K562 (cell line): ENCODE data around the gene UBXN2A. TPM values are rescaled to one million over a fixed set of nuclear protein-coding genes. Genes with fewer than 3 reads are reported as not detected.
A peak's percentile ranks its signal among the peaks of the same experiment; 100 is the strongest.

Experiments used
- ATAC-seq: fragments of 200-7000 bp; cut with Tn5 transposase; 3 replicates; pipeline ENCODE4 v1.9.1; 2020; ENCODE audit warnings: moderate library complexity
- BruUV-seq: library from RNA; stranded (reverse); fragments of 400-500 nt; replicated peaks from 2 replicates; lab custom pipeline; 2021; lab: Mats Ljungman, UMichigan
- CTCF ChIA-PET: fragments of 300-600 bp; formaldehyde crosslinking; extraction: SDS; loops from one replicate; lab custom pipeline; 2021; ENCODE audit warnings: low intra/inter-chr PET ratio; lab: Yijun Ruan, JAX
- POLR2A ChIA-PET: fragments of 300-600, 350-650 bp; sonication (Branson Sonifier 250); formaldehyde crosslinking; extraction: SDS; loops from one replicate; lab custom pipeline; 2021; ENCODE audit warnings: antibody characterized with exemption, inconsistent platforms; lab: Yijun Ruan, JAX
- DNase-seq, 4 experiments: peaks; one replicate each; pipeline versions ENCODE4 v3.0.0 to v3.0.0-alpha.2; 2011 to 2018; ENCODE audit warnings: low spot score in 3 of 4, mixed read lengths in 3 of 4; ENCODE audit errors: extremely low read depth in 1 of 4
- FAIRE-seq: peaks from 2 replicates; lab custom pipeline; 2011; peaks lifted over from hg19 to GRCh38; lab: Jason Lieb, UNC
- H2AFZ ChIP-seq: 2 replicates; pipeline ENCODE4 v1.6.0; 2011; ENCODE audit warnings: low read depth, low read length, control low read depth, inconsistent platforms
- H3K27ac ChIP-seq: fragments of 200-600 bp; 3 replicates; pipeline ENCODE4 v1.8.0; 2011; ENCODE audit warnings: low read depth, mild to moderate bottlenecking, control low read depth, inconsistent platforms, low read length, moderate library complexity, mixed read lengths; ENCODE audit errors: extremely low read depth
- H3K27me3 ChIP-seq, 2 experiments: fragments of 300-600 bp in 1 of 2; 2 replicates in 1 of 2; 3 replicates in 1 of 2; pipeline versions ENCODE4 v1.6.0 to v1.8.0; 2011; ENCODE audit warnings: inconsistent platforms in 2 of 2, low read length in 2 of 2, mild to moderate bottlenecking in 1 of 2, mixed read lengths in 1 of 2, moderate library complexity in 1 of 2; ENCODE audit not compliant: control insufficient read depth in 2 of 2, insufficient read depth in 2 of 2
- H3K36me3 ChIP-seq: fragments of 300-600 bp; 3 replicates; pipeline ENCODE4 v1.8.0; 2011; ENCODE audit warnings: mild to moderate bottlenecking, low read length, inconsistent platforms; ENCODE audit not compliant: control insufficient read depth, insufficient read depth
- H3K4me1 ChIP-seq, 2 experiments: fragments of 200-600 bp in 1 of 2; replicated peaks in 1 of 2; 2 replicates in 1 of 2; 3 replicates in 1 of 2; pipeline versions ENCODE4 v1.5.1 to v1.8.0; 2011; ENCODE audit warnings: inconsistent platforms in 2 of 2, low read length in 2 of 2, mild to moderate bottlenecking in 1 of 2, mixed read lengths in 1 of 2, moderate library complexity in 1 of 2; ENCODE audit not compliant: control insufficient read depth in 2 of 2, insufficient read depth in 2 of 2
- H3K4me2 ChIP-seq: 2 replicates; pipeline ENCODE4 v1.6.1; 2011; ENCODE audit warnings: low read length, control low read depth, inconsistent platforms, mixed read lengths; ENCODE audit not compliant: insufficient read depth
- H3K4me3 ChIP-seq: fragments of 200-600 bp; sonication (generic), shearing (Covaris generic); 2 replicates; pipeline ENCODE4 v1.5.1; 2016; ENCODE audit warnings: control low read depth, inconsistent platforms
- H3K79me2 ChIP-seq: fragments of 200-600 bp; 3 replicates; pipeline ENCODE4 v1.8.0; 2011; ENCODE audit warnings: low read length, inconsistent platforms; ENCODE audit not compliant: control insufficient read depth, insufficient read depth
- H3K9ac ChIP-seq, 2 experiments: 2 replicates each; pipeline versions ENCODE4 v1.6.0 to v1.6.1; 2011; ENCODE audit warnings: low read depth in 2 of 2, low read length in 2 of 2, control low read depth in 1 of 2, inconsistent platforms in 1 of 2, mild to moderate bottlenecking in 1 of 2, mixed read lengths in 1 of 2; ENCODE audit not compliant: insufficient read depth in 1 of 2
- H3K9me1 ChIP-seq: one replicate; pipeline ENCODE4 v1.6.0; 2011; ENCODE audit warnings: inconsistent platforms, mild to moderate bottlenecking, low read length, moderate library complexity; ENCODE audit not compliant: control insufficient read depth, insufficient read depth
- H3K9me3 ChIP-seq: replicated peaks from 2 replicates; pipeline ENCODE4 v1.5.1; 2011; ENCODE audit warnings: low read depth, low read length, inconsistent platforms; ENCODE audit not compliant: control insufficient read depth, insufficient read depth
- H4K20me1 ChIP-seq: replicated peaks from 2 replicates; pipeline ENCODE4 v1.6.1; 2011; ENCODE audit warnings: low read length, inconsistent platforms, mixed read lengths; ENCODE audit not compliant: control insufficient read depth, insufficient read depth
- ARID1B ChIP-seq: fragments of 450-650 bp; IDR thresholded peaks from 2 replicates; pipeline ENCODE4 v1.6.1; 2016; ENCODE audit warnings: antibody characterized with exemption, mild to moderate bottlenecking, inconsistent platforms
- CBFA2T2 ChIP-seq: fragments of 450-650 bp; conservative IDR thresholded peaks from 2 replicates; pipeline ENCODE4 v1.6.1; 2017; ENCODE audit warnings: mild to moderate bottlenecking
- CBFA2T3 ChIP-seq: fragments of 450-650 bp; IDR thresholded peaks from 2 replicates; pipeline ENCODE4 v1.6.1; 2017
- DPF2 ChIP-seq: fragments of 450-650 bp; IDR thresholded peaks from 2 replicates; pipeline ENCODE4 v1.6.1; 2016
- HDGF ChIP-seq: fragments of 450-650 bp; IDR thresholded peaks from 2 replicates; pipeline ENCODE4 v1.6.1; 2016
- HMGN3 ChIP-seq: IDR thresholded peaks from 2 replicates; pipeline ENCODE4 v1.6.1; 2011; ENCODE audit warnings: borderline replicate concordance, low read depth, mild to moderate bottlenecking, mixed read lengths, low read length; ENCODE audit not compliant: insufficient read length; ENCODE audit errors: extremely low read depth
- POLR2B ChIP-seq: fragments of 450-650 bp; IDR thresholded peaks from 2 replicates; pipeline ENCODE4 v1.6.1; 2018; ENCODE audit warnings: low read depth; ENCODE audit not compliant: partially characterized antibody
- POLR2H ChIP-seq: IDR thresholded peaks from 2 replicates; pipeline ENCODE4 v1.6.1; 2016; ENCODE audit warnings: missing genetic modification characterization, low read depth, mild to moderate bottlenecking, control low read depth, missing compliant biosample characterization, moderate library complexity
- RFX1 ChIP-seq: fragments of 450-650 bp; IDR thresholded peaks from 2 replicates; pipeline ENCODE4 v1.6.1; 2016; ENCODE audit warnings: mild to moderate bottlenecking, moderate library complexity
- RUNX1 ChIP-seq: sonication (generic); IDR thresholded peaks from 2 replicates; pipeline ENCODE4 v1.6.1; 2016; ENCODE audit warnings: antibody characterized with exemption, low read depth
- SMARCE1 ChIP-seq: fragments of 450-650 bp; IDR thresholded peaks from 2 replicates; pipeline ENCODE4 v1.7.1; 2016; ENCODE audit warnings: mild to moderate bottlenecking
- SREBF1 ChIP-seq: fragments of 150-350 bp; IDR thresholded peaks from 2 replicates; pipeline ENCODE4 v1.6.1; 2014; ENCODE audit warnings: antibody characterized with exemption, low read depth, low read length, borderline replicate concordance
- TAL1 ChIP-seq: fragments of 450-650 bp; IDR thresholded peaks from 2 replicates; pipeline ENCODE4 v1.6.1; 2016; ENCODE audit warnings: mild to moderate bottlenecking
- TCF3 ChIP-seq: sonication (generic); formaldehyde crosslinking; IDR thresholded peaks from 2 replicates; pipeline ENCODE4 v1.4.0; 2020; ENCODE audit warnings: mild to moderate bottlenecking, missing genetic modification reagents
- ZFP30 ChIP-seq: fragments of 250-450 bp; sonication (Bioruptor Pico); IDR thresholded peaks from 2 replicates; pipeline ENCODE4 v1.8.0; 2022; ENCODE audit warnings: moderate library complexity, mild to moderate bottlenecking, inconsistent platforms, borderline replicate concordance
- ZNF408 ChIP-seq: fragments of 250-450 bp; sonication (Bioruptor Pico); IDR thresholded peaks from 2 replicates; pipeline ENCODE4 v1.4.0; 2020; ENCODE audit warnings: low read depth, mild to moderate bottlenecking, moderate library complexity
- WGBS: fragments of 100-300 bp; shearing (Covaris generic); methylation state at CpG from one replicate; pipeline ENCODE4 v1.1.6; 2016; ENCODE audit warnings: low coverage, mixed read lengths; ENCODE audit not compliant: insufficient coverage; ENCODE audit errors: missing lambda C conversion rate; 5-methylcytosine and 5-hydroxymethylcytosine counted together
- in situ Hi-C: fragments of 300-500 bp; cut with MboI; formaldehyde crosslinking; loops from 4 replicates; pipeline ENCODE4 v1.15.0; 2018; ENCODE audit warnings: inconsistent platforms, mixed read lengths
- intact Hi-C: fragments of 100-400 bp; cut with micrococcal nuclease; formaldehyde crosslinking; loops from 2 replicates; pipeline ENCODE4 v1.14.2; 2022
- polyA plus RNA-seq, 8 experiments: library from polyadenylated mRNA; depleted of rRNA in 4 of 8; stranded (reverse) in 5 of 8; unstranded in 3 of 8; fragments of >200 nt; fragmentation: Nextera tagmentation in 2 of 8; fragmentation: Illumina TruSeq in 1 of 8; extraction: Ambion mirVana in 2 of 8; extraction: Trizol in 1 of 8; gene quantifications; 2 replicates each; pipeline versions ENCODE4 v1.2.1 to v1.2.3, GENCODE V29; 2011 to 2014; ENCODE audit warnings: inconsistent platforms in 1 of 8, missing spikeins in 1 of 8
- total RNA-seq, 7 experiments: library from RNA; depleted of rRNA in 6 of 7; stranded (reverse); fragments of >200 nt in 6 of 7; fragmentation: Illumina TruSeq in 2 of 7; extraction: Trizol in 2 of 7; gene quantifications; 2 replicates each; pipeline versions ENCODE4 v1.2.1 to v1.2.3, GENCODE V29; 2011 to 2021; ENCODE audit warnings: low replicate concordance in 1 of 7

The UBXN2A gene
- total and polyA plus RNA-seq, 9 of the 15 experiments (the other 6 are each of a cell fraction or from before 2014, with no cell fraction given): 3.4 to 25.6 (median 16.0) TPM

DNA sequence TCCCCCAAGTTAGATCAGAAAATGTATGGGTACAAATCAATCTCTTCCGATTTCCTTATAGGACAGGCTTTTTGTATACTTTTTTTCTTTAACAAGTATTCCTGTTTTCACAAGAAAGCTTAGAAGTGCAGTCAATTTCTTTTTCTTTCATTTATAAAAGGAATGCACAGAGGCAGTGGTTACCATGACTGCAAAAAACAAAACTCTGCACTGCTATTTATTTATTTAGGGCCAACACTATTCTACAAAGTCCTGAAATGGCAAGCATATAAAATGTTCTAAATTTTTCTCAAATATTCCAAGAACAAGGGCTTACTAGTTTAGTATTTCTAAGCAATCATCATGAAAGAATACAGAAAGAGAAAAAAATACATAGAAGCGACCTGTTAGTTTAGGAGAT is 35.6 kb upstream of the UBXN2A start:
- Histone ChIP-seq H3K9me1 (no peaks in the 10 kb centered on the region), H3K79me2 (peaks cover 64% of the 10 kb centered on the region), H3K4me2 (no peak overlapping the region), H3K4me3 (no peak overlapping the region), H3K4me1 (peaks cover 5 to 19% of the 10 kb centered on the region in 2 experiments; a peak in 3 of 5 replicates), H3K9me3 (no peaks in the 10 kb centered on the region), H3K36me3 (no peaks in the 10 kb centered on the region; the same call in 2 of the 3 replicates), H3K27ac (peak overlapping the region; percentile 2; the same call in 1 of the 3 replicates), H3K27me3 (no peaks in the 10 kb centered on the region), H4K20me1 (no peaks in the 10 kb centered on the region), H2AFZ (no peak overlapping the region), H3K9ac (no peak overlapping the region)
- CTCF ChIA-PET: no interaction called here
- ATAC-seq (no peak), DNase-seq (no peak), FAIRE-seq (no peak)
- in situ Hi-C loops (no loop called here), intact Hi-C loops (no loop called here)
- POLR2A ChIA-PET: interaction anchor here (0.8 kb wide), 1 partner anchor 20 kb away, joined by 3 read pairs; no protein-coding TSS in a partner anchor
- no peak for TF ChIP-seq POLR2H (tag)
- TF ChIP-seq RFX1: peak; percentile 41; the same call in 1 of the 2 replicates
- WGBS: 64% methylated on average over 2 of the region's 2 CpGs
- BruUV-seq: no TSS peak

DNA sequence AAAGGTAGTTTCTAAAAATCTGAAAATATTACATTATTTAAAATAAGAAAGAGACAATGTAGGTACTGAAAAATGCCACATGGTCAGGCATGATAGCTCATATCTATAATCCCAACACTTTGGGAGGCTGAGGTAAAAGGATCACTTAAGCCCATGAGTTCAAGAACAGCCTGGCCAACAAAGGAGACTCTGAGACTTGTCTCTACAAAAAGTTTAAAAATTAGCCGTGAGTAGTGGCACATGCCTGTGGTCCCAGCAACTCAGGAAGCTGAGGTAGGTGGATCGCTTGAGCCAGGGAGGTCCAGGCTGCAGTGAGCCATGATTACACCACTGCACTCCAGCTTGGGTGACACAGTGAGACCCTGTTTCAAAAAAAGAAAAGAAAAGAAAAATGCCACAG is 35.1 kb upstream of the UBXN2A start:
- Histone ChIP-seq H3K4me2 (peak overlapping the region; percentile 32; the same call in 1 of the 2 replicates), H4K20me1 (no peaks in the 10 kb centered on the region), H3K27me3 (no peaks in the 10 kb centered on the region), H3K79me2 (peaks cover 65% of the 10 kb centered on the region), H3K9ac (peak overlapping the region in 1 of 2 experiments; percentile 87; a peak in 2 of 4 replicates), H3K27ac (peak overlapping the region; percentile 49), H2AFZ (no peak overlapping the region), H3K36me3 (no peaks in the 10 kb centered on the region; the same call in 2 of the 3 replicates), H3K4me3 (no peak overlapping the region), H3K9me3 (no peaks in the 10 kb centered on the region), H3K9me1 (no peaks in the 10 kb centered on the region), H3K4me1 (peaks cover 5 to 19% of the 10 kb centered on the region in 2 experiments; a peak in 3 of 5 replicates)
- DNase-seq (peak in 1 of 4 experiments; percentile 65), FAIRE-seq (peak; percentile 64), ATAC-seq (peak; percentile 82)
- 5% methylated on average over 2 of the region's 2 CpGs for WGBS
- CTCF ChIA-PET: no interaction called here
- in situ Hi-C loops (no loop called here), intact Hi-C loops (no loop called here)
- BruUV-seq: no TSS peak
- POLR2A ChIA-PET: interaction anchor here (0.6 to 1.5 kb wide), 3 partner anchors 19 to 210 kb away, joined by 3 to 4 read pairs (median 3); no protein-coding TSS in a partner anchor
- TF ChIP-seq HDGF: 0 out of 2 replicates have a peak, but pooled peaks have one; percentile 21
- peak; percentile 20; the same call in 1 of the 2 replicates for TF ChIP-seq SMARCE1
- no peak for TF ChIP-seq RUNX1
- no peak for TF ChIP-seq SREBF1
- no peak for TF ChIP-seq ZNF408 (CRISPR knock-in tag)
- TF ChIP-seq CBFA2T2: 0 out of 2 replicates have a peak, but pooled peaks have one; percentile 13
- peak; percentile 62 for TF ChIP-seq TCF3 (CRISPR knock-in tag)
- 0 out of 2 replicates have a peak, but pooled peaks have one; percentile 41 for TF ChIP-seq DPF2
- peak; percentile 63 for TF ChIP-seq ARID1B
- no peak for TF ChIP-seq HMGN3
- TF ChIP-seq POLR2B: no peak
- TF ChIP-seq CBFA2T3: peak; percentile 62
- TF ChIP-seq ZFP30 (CRISPR knock-in tag): no peak
- TF ChIP-seq TAL1: peak; percentile 58; the same call in 1 of the 2 replicates
